T-helper 2 cell treated with Interferon-gamma antibody and Interleukin-4, amounts not matched to agents 5 μg/mL and 100 μg/mL, for 36 hours (primary cell): ENCODE results near the gene SMIM3.
"Not testable (repeated sequence)": the region's sequence is repeated elsewhere in the genome, so short reads cannot be mapped to it uniquely, and the experiment has no call there.

Experiments
- DNase-seq: peaks from one replicate; pipeline ENCODE4 v3.0.0; 2021; ENCODE audit warnings: low spot score
- H3K27ac Mint-ChIP-seq: one replicate; pipeline ENCODE4 v1.8.0; 2021; ENCODE audit warnings: mild to moderate bottlenecking, mixed read lengths
- H3K27me3 Mint-ChIP-seq: one replicate; pipeline ENCODE4 v1.8.0; 2021; ENCODE audit warnings: low read depth, mixed read lengths
- H3K36me3 Mint-ChIP-seq: one replicate; pipeline ENCODE4 v1.8.0; 2021; ENCODE audit warnings: low read depth, mixed read lengths
- H3K4me1 Mint-ChIP-seq: one replicate; pipeline ENCODE4 v1.8.0; 2021; ENCODE audit warnings: low read depth, mixed read lengths
- H3K4me3 Mint-ChIP-seq: one replicate; pipeline ENCODE4 v1.8.0; 2022; ENCODE audit warnings: mild to moderate bottlenecking, moderate library complexity, mixed read lengths
- H3K9me3 Mint-ChIP-seq: one replicate; pipeline ENCODE4 v1.8.0; 2021; ENCODE audit warnings: mixed read lengths

The SMIM3 gene

GRCh38 chr5:150778517-150779396 is at the start of gene SMIM3:
SMIM3 (plus strand) TSS chr5:150778757; CDS start chr5:150795441, 16,684 bp downstream.
- Mint-ChIP-seq H3K27me3 (no peaks in the 10 kb centered on the region), H3K27ac (peak within 1 kb of the TSS; percentile 95), H3K36me3 (peaks cover 24% of the 10 kb centered on the region), H3K4me1 (peaks cover 58% of the 10 kb centered on the region), H3K4me3 (peak within 1 kb of the TSS; percentile 100), H3K9me3 (no peaks in the 10 kb centered on the region)
- peak; percentile 62 for DNase-seq

- Mint-ChIP-seq H3K9me3 (no peaks in the 10 kb centered on the region), H3K36me3 (peaks cover 46% of the 10 kb centered on the region), H3K4me3 (no peak overlapping the region), H3K27ac (no peak overlapping the region), H3K4me1 (peaks cover 6% of the 10 kb centered on the region), H3K27me3 (no peaks in the 10 kb centered on the region)
- DNase-seq = no peak
Measured at GRCh38 chr5:150729859-150730258, 48.7 kb upstream of the SMIM3 start.

GRCh38 chr5:150731669-150732242 is 46.8 kb upstream of the SMIM3 start:
- H3K36me3 Mint-ChIP-seq = peaks cover 63% of the 10 kb centered on the region
- no peak overlapping the region for H3K4me3 Mint-ChIP-seq
- no peak overlapping the region for H3K27ac Mint-ChIP-seq
- no peaks in the 10 kb centered on the region for H3K27me3 Mint-ChIP-seq
- no peak for DNase-seq
- peaks cover 20% of the 10 kb centered on the region for H3K4me1 Mint-ChIP-seq
- H3K9me3 Mint-ChIP-seq = peaks cover 9% of the 10 kb centered on the region

- H3K27me3 Mint-ChIP-seq = no peaks in the 10 kb centered on the region
Measured at GRCh38 chr5:150734579-150735384, 43.8 kb upstream of the SMIM3 start.

GRCh38 chr5:150738862-150739261 is 39.7 kb upstream of the SMIM3 start:
- Mint-ChIP-seq H3K27me3 (no peaks in the 10 kb centered on the region), H3K27ac (peak overlapping the region; percentile 33), H3K4me3 (peak overlapping the region; percentile 79), H3K4me1 (peaks cover 66% of the 10 kb centered on the region), H3K36me3 (peaks cover 74% of the 10 kb centered on the region), H3K9me3 (peaks cover 12% of the 10 kb centered on the region)
- no peak for DNase-seq

More at GRCh38 chr5:150734579-150735384, 43.8 kb upstream of the SMIM3 start:
- H3K9me3 Mint-ChIP-seq = peaks cover 12% of the 10 kb centered on the region
- peaks cover 75% of the 10 kb centered on the region for H3K36me3 Mint-ChIP-seq
- peaks cover 47% of the 10 kb centered on the region for H3K4me1 Mint-ChIP-seq
- DNase-seq = no peak
- no peak overlapping the region for H3K4me3 Mint-ChIP-seq
- H3K27ac Mint-ChIP-seq = peak overlapping the region; percentile 61

- Mint-ChIP-seq H3K9me3 (peaks cover 11% of the 10 kb centered on the region), H3K36me3 (peaks cover 61% of the 10 kb centered on the region), H3K4me3 (no peak overlapping the region), H3K27me3 (no peaks in the 10 kb centered on the region), H3K4me1 (peaks cover 57% of the 10 kb centered on the region), H3K27ac (no peak overlapping the region)
- DNase-seq = no peak
Measured at GRCh38 chr5:150740992-150741391, 37.6 kb upstream of the SMIM3 start.

GRCh38 chr5:150742455-150743141 is 36.0 kb upstream of the SMIM3 start:
- not testable (repeated sequence) for H3K27me3 Mint-ChIP-seq, DNase-seq, H3K9me3 Mint-ChIP-seq
- Mint-ChIP-seq H3K36me3 (peaks cover 54% of the 10 kb centered on the region), H3K4me3 (peak overlapping the region; percentile 69), H3K27ac (peak overlapping the region; percentile 84), H3K4me1 (peaks cover 45% of the 10 kb centered on the region)

- not testable (repeated sequence) for H3K9me3 Mint-ChIP-seq, H3K27me3 Mint-ChIP-seq, H3K27ac Mint-ChIP-seq, DNase-seq, H3K4me3 Mint-ChIP-seq
- Mint-ChIP-seq H3K36me3 (peaks cover 51% of the 10 kb centered on the region), H3K4me1 (peaks cover 39% of the 10 kb centered on the region)
Measured at GRCh38 chr5:150743142-150743488, 35.4 kb upstream of the SMIM3 start.

- H3K36me3 Mint-ChIP-seq = peaks cover 62% of the 10 kb centered on the region
- no peak overlapping the region for H3K4me3 Mint-ChIP-seq
- H3K4me1 Mint-ChIP-seq = peaks cover 32% of the 10 kb centered on the region
- no peak for DNase-seq
- H3K27ac Mint-ChIP-seq = no peak overlapping the region
- no peaks in the 10 kb centered on the region for H3K9me3 Mint-ChIP-seq
- H3K27me3 Mint-ChIP-seq = no peaks in the 10 kb centered on the region
Measured at GRCh38 chr5:150750469-150750868, 28.1 kb upstream of the SMIM3 start.

GRCh38 chr5:150751096-150751891 is 27.3 kb upstream of the SMIM3 start:
- peaks cover 29% of the 10 kb centered on the region for H3K4me1 Mint-ChIP-seq
- H3K27ac Mint-ChIP-seq = no peak overlapping the region
- peaks cover 63% of the 10 kb centered on the region for H3K36me3 Mint-ChIP-seq

GRCh38 chr5:150753463-150753862 is 25.1 kb upstream of the SMIM3 start:
- Mint-ChIP-seq H3K9me3 (no peaks in the 10 kb centered on the region), H3K4me3 (no peak overlapping the region), H3K36me3 (peaks cover 61% of the 10 kb centered on the region), H3K27ac (no peak overlapping the region), H3K27me3 (no peaks in the 10 kb centered on the region), H3K4me1 (peaks cover 37% of the 10 kb centered on the region)
- no peak for DNase-seq

More at GRCh38 chr5:150751096-150751891, 27.3 kb upstream of the SMIM3 start:
- H3K4me3 Mint-ChIP-seq = no peak overlapping the region
- no peaks in the 10 kb centered on the region for H3K9me3 Mint-ChIP-seq
- no peak for DNase-seq
- H3K27me3 Mint-ChIP-seq = no peaks in the 10 kb centered on the region

- Mint-ChIP-seq H3K9me3 (no peaks in the 10 kb centered on the region), H3K27me3 (no peaks in the 10 kb centered on the region), H3K4me1 (peaks cover 37% of the 10 kb centered on the region), H3K27ac (no peak overlapping the region), H3K36me3 (peaks cover 60% of the 10 kb centered on the region), H3K4me3 (no peak overlapping the region)
- DNase-seq = no peak
Measured at GRCh38 chr5:150753863-150754262, 24.7 kb upstream of the SMIM3 start.
